K562 (cell line): ENCODE data around the gene PRKAG2. TPM values are rescaled to one million over a fixed set of nuclear protein-coding genes. Genes with fewer than 3 reads are reported as not detected.

ENCODE experiments used
- ATF3 ChIP-seq, 2 experiments: fragments of 450-650 bp in 1 of 2; sonication (generic) in 1 of 2; formaldehyde crosslinking in 1 of 2; IDR thresholded peaks in 1 of 2; conservative IDR thresholded peaks in 1 of 2; 2 replicates each; pipeline versions ENCODE4 v1.6.1 to v1.8.1; 2016 to 2023; ENCODE audit warnings: mild to moderate bottlenecking in 2 of 2, moderate library complexity in 2 of 2, inconsistent platforms in 1 of 2, missing genetic modification reagents in 1 of 2
- BHLHE40 ChIP-seq: IDR thresholded peaks from 2 replicates; pipeline ENCODE4 v1.6.1; 2011; ENCODE audit warnings: low read length, improper control_type of control experiment
- CCAR2 ChIP-seq: fragments of 200-400 bp; formaldehyde crosslinking; IDR thresholded peaks from 2 replicates; pipeline ENCODE4 v1.6.1; 2017; ENCODE audit warnings: mild to moderate bottlenecking, low read depth, low read length
- CTBP1 ChIP-seq: fragments of 450-650 bp; IDR thresholded peaks from 2 replicates; pipeline ENCODE4 v1.6.1; 2016; ENCODE audit warnings: borderline replicate concordance
- MED1 ChIP-seq: sonication (generic); formaldehyde crosslinking; IDR thresholded peaks from 2 replicates; pipeline ENCODE4 v1.8.1; 2023; ENCODE audit warnings: missing genetic modification reagents, borderline replicate concordance
- SPI1 ChIP-seq: IDR thresholded peaks from 2 replicates; pipeline ENCODE4 v1.6.1; 2011; ENCODE audit warnings: low read depth, low read length, control low read depth, borderline replicate concordance
- TBP ChIP-seq: optimal IDR thresholded peaks from 2 replicates; pipeline ENCODE3; 2011; ENCODE audit warnings: low read depth, low read length, improper control_type of control experiment
- THAP7 ChIP-seq: fragments of 250-450 bp; sonication (Bioruptor Pico); IDR thresholded peaks from 2 replicates; pipeline ENCODE4 v1.5.0; 2021
- U2AF2 ChIP-seq: fragments of 200-400 bp; formaldehyde crosslinking; optimal IDR thresholded peaks from 2 replicates; pipeline ENCODE3; 2017; ENCODE audit warnings: low read depth, mild to moderate bottlenecking, low read length
- VEZF1 ChIP-seq: fragments of 200-800 bp; sonication (Bioruptor generic); IDR thresholded peaks from 2 replicates; pipeline ENCODE4 v1.6.1; 2017; ENCODE audit warnings: missing genetic modification characterization, missing compliant biosample characterization
- ZBTB7A ChIP-seq: IDR thresholded peaks from 2 replicates; pipeline ENCODE4 v1.6.1; 2011; ENCODE audit warnings: low read depth, mild to moderate bottlenecking, low read length, moderate library complexity, borderline replicate concordance; ENCODE audit not compliant: control insufficient read depth
- ZNF280B ChIP-seq: fragments of 250-450 bp; sonication (Bioruptor Pico); IDR thresholded peaks from 2 replicates; pipeline ENCODE4 v1.5.1; 2021; ENCODE audit warnings: mild to moderate bottlenecking
- polyA plus RNA-seq, 8 experiments: library from polyadenylated mRNA; depleted of rRNA in 4 of 8; stranded (reverse) in 5 of 8; unstranded in 3 of 8; fragments of >200 nt; fragmentation: Nextera tagmentation in 2 of 8; fragmentation: Illumina TruSeq in 1 of 8; extraction: Ambion mirVana in 2 of 8; extraction: Trizol in 1 of 8; gene quantifications; 2 replicates each; pipeline versions ENCODE4 v1.2.1 to v1.2.3, GENCODE V29; 2011 to 2014; ENCODE audit warnings: inconsistent platforms in 1 of 8, missing spikeins in 1 of 8
- total RNA-seq, 7 experiments: library from RNA; depleted of rRNA in 6 of 7; stranded (reverse); fragments of >200 nt in 6 of 7; fragmentation: Illumina TruSeq in 2 of 7; extraction: Trizol in 2 of 7; gene quantifications; 2 replicates each; pipeline versions ENCODE4 v1.2.1 to v1.2.3, GENCODE V29; 2011 to 2021; ENCODE audit warnings: low replicate concordance in 1 of 7

The PRKAG2 gene
- total and polyA plus RNA-seq, 9 of the 15 experiments (the other 6 are each of a cell fraction or from before 2014, with no cell fraction given), result 0.99 to 5.6 (median 3.3) TPM

- TF ChIP-seq SPI1 (peak; percentile 18; the same call in 1 of the 2 replicates), ZNF280B (CRISPR knock-in tag) (no peak), MED1 (CRISPR knock-in tag) (no peak), BHLHE40 (0 out of 2 replicates have a peak, but pooled peaks have one; percentile 7), U2AF2 (no peak), ATF3 (IDR thresholded peaks at IDR 0.05) (no peak), ATF3 (CRISPR knock-in tag; conservative IDR thresholded peaks at IDR 0.05) (no peak), CTBP1 (0 out of 2 replicates have a peak, but pooled peaks have one; percentile 12), ZBTB7A (no peak), THAP7 (CRISPR knock-in tag) (no peak), VEZF1 (CRISPR knock-in tag) (peak; percentile 14; the same call in 1 of the 2 replicates), CCAR2 (no peak), TBP (no peak)
Measured at GRCh38 chr7:151704960-151705635, 171.8 kb downstream of the PRKAG2 start (continued).
